ENCODE measurements around the gene FDCSP.
"Not testable (repeated sequence)": the region's sequence is repeated elsewhere in the genome, so short reads cannot be mapped to it uniquely, and the experiment has no call there.

Gene FDCSP

DNA sequence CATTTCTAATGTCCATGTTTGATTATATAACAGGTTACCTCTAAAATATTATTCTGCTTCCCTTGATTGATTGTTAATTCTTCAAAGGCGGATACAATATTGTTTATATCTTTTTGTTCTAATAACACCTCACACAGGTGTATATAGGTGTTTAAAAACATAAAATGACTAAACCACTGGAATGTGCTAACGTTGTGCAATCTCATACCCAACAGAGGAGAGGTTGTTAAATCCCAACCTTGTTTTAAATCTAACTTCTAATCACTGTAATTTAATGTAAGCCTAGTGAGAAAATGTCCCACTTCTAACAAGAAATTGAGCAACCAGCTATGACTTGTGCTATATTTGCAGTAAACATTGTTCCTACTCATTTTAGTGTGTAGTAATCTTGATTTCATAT is 29.1 kb upstream of the FDCSP start:
- TF ChIP-seq, protein P1, sequence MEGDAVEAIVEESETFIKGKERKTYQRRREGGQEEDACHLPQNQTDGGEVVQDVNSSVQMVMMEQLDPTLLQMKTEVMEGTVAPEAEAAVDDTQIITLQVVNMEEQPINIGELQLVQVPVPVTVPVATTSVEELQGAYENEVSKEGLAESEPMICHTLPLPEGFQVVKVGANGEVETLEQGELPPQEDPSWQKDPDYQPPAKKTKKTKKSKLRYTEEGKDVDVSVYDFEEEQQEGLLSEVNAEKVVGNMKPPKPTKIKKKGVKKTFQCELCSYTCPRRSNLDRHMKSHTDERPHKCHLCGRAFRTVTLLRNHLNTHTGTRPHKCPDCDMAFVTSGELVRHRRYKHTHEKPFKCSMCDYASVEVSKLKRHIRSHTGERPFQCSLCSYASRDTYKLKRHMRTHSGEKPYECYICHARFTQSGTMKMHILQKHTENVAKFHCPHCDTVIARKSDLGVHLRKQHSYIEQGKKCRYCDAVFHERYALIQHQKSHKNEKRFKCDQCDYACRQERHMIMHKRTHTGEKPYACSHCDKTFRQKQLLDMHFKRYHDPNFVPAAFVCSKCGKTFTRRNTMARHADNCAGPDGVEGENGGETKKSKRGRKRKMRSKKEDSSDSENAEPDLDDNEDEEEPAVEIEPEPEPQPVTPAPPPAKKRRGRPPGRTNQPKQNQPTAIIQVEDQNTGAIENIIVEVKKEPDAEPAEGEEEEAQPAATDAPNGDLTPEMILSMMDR (IDR thresholded peaks at IDR 0.05; ENCODE audit: borderline replicate concordance, insufficient read depth, low read depth, low read length), result no peak
- H3K4me3 ChIP-seq (ENCODE audit: low read depth, low read length), result no peak overlapping the region

DNA sequence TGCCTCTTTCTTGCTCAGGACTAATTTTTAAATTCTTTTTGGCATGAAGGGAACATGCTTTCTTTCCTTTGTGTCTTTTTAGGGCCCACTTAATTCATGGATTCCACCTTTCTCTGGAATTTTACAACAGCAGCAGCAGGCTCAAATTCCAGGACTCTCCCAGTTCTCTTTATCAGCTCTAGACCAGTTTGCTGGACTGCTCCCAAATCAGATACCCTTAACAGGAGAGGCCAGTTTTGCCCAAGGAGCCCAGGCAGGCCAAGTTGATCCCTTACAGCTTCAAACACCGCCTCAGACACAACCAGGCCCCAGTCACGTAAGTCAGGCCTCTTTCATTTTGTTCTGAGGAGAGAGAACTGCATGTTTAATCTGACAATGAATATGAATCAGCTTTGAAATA is 28.1 kb upstream of the FDCSP start:
- H3K4me3 ChIP-seq (ENCODE audit: low read depth, low read length), result no peak overlapping the region
- TF ChIP-seq, protein P1 (IDR thresholded peaks at IDR 0.05; ENCODE audit: borderline replicate concordance, insufficient read depth, low read depth, low read length), result no peak

DNA sequence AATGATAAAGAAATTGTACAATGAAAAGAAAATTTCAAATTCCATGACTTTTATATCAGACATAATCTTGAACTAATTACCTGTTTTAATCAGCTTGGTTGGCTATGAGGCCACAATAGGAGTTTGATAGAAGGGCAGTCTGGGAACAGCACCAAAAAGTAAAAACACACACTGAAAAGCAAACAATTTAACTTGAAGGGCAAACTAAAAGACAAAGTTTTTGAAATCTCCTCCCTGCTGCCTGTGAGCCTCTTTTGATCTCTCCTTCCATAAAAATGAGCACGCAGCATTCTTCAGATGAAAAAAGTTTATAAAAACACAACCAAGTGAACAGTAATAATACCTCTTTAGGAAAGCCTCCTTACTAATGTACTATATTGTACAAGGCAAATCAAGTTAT is 22.3 kb upstream of the FDCSP start:
- TF ChIP-seq, protein P1 (IDR thresholded peaks at IDR 0.05; ENCODE audit: borderline replicate concordance, insufficient read depth, low read depth, low read length), result no peak
- H3K4me3 ChIP-seq (ENCODE audit: low read depth, low read length), result no peak overlapping the region

DNA sequence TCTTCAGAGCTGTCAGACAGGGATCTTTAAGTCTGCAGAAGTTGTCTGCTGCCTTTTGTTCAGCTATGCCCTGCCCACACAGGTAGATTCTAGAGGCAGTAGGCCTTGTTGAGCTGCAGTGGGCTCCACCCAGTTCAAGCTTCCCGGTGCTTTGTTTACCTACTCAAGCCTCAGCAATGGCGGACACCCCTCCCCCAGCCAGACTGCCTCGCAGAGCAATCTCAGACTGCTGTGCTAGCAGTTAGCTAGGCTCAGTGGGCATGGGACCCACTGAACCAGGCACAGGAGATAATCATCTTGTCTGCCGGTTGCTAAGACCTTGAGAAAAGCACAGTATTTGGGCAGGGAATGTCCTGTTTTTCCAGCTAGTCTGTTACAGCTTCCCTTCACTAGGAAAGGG is 13.2 kb upstream of the FDCSP start:
- not testable (repeated sequence) for H3K4me3 ChIP-seq (ENCODE audit: low read depth, low read length)

DNA sequence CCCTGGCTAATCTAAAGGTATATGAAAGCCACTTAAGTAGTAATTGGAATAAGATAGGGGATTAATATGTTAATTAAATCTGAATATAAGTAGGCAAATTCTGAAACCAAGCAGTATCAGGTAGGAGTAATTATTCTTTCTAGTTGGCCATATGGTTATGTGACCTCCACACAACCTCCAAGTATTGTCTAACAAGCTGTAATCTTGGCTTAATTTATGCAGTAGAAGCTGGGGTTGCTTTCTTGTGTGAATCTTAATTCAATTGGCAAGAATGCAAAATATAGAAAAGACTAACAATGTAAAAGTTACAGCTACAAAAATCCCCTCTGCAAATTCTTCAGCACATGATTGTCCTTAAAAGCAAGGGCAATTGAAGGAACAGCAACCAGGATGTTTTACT is 9.8 kb upstream of the FDCSP start:
- H3K4me3 ChIP-seq (ENCODE audit: low read depth, low read length), result not testable (repeated sequence)

DNA sequence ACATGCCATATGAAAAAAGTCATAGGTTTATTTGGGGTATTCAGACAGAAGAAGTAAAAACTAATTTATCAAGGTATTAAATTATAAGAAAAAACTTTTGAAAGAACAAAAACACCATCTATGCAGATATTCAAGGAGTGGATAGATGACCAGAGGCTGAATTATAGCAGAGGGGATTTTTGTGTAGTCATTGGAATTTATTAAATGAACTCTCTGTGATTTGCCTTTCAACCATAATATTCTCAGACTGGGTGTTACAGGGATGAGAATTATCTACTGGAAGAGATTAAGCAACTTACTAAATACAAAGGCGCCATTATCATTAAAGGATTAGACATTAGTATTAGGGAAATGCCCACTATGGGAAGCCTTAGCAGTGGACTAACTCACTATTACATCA is 9.4 kb upstream of the FDCSP start:
- not testable (repeated sequence) for H3K4me3 ChIP-seq (ENCODE audit: low read depth, low read length)

DNA sequence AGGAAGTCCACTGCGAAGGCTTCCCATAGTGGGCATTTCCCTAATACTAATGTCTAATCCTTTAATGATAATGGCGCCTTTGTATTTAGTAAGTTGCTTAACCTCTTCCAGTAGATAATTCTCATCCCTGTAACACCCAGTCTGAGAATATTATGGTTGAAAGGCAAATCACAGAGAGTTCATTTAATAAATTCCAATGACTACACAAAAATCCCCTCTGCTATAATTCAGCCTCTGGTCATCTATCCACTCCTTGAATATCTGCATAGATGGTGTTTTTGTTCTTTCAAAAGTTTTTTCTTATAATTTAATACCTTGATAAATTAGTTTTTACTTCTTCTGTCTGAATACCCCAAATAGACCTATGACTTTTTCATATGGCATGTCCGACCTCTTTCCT is 4.5 kb upstream of the FDCSP start:
- H3K4me3 ChIP-seq (ENCODE audit: low read depth, low read length), result not testable (repeated sequence)

DNA sequence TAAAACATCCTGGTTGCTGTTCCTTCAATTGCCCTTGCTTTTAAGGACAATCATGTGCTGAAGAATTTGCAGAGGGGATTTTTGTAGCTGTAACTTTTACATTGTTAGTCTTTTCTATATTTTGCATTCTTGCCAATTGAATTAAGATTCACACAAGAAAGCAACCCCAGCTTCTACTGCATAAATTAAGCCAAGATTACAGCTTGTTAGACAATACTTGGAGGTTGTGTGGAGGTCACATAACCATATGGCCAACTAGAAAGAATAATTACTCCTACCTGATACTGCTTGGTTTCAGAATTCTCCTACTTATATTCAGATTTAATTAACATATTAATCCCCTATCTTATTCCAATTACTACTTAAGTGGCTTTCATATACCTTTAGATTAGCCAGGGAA is 4.1 kb upstream of the FDCSP start:
- H3K4me3 ChIP-seq (ENCODE audit: low read depth, low read length), result not testable (repeated sequence)

DNA sequence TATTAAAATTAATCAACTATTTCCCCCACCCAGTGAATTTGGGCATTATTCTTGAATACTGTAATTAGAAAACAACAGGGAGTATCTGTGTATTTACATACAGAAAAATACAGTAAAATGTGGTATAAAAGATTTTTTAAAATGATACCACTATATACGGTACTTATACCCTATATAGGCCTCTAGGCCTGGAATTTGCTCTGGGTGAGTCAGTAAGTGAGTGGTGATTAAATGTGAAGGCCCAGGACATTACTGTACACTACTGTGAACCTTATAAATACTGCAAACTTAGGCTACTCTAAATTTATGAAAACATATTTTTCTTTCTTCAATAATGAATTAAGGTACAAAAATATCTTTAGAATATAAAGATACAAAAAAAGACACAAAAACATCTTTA is 10.2 kb downstream of the FDCSP start:
- H3K4me3 ChIP-seq (ENCODE audit: low read depth, low read length), result no peak overlapping the region
- TF ChIP-seq, protein P1 (IDR thresholded peaks at IDR 0.05; ENCODE audit: borderline replicate concordance, insufficient read depth, low read depth, low read length), result no peak

DNA sequence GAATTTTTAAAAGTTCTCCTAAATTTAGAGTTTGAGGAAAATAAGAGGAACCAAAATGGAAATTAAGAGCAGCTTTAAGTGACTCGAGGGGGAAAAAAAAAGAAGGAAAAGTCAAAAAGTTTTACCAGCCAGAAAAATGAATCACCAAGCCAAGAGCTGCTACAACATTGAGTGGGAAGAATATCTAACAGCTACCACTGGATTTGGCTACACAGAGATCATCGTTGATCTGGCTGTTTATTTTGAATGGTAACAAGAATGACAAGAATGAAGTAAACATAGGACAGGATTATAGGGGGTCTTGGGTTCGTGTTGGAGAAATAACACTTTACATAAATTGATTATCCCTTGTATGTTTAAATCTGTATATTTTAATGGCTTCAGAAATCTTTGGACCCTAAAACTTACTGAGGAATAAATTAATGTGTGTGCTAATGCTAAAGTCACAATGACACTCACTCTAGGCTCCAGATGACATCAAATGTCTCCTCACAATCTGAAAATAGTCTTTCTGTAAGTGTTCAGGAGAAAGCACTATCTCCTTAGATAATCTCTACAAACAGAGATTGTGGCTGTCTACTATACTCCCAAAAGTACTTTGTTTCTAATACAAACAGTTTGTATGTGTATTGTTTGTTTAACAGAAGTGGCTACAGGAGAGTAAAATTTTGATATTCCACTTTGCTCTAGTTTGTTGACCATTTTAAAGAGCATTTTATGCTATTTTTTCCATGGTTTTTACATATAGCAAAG is 13.4 kb downstream of the FDCSP start:
- TF ChIP-seq, protein P1 (IDR thresholded peaks at IDR 0.05; ENCODE audit: borderline replicate concordance, insufficient read depth, low read depth, low read length), result no peak
- H3K4me3 ChIP-seq (ENCODE audit: low read depth, low read length), result no peak overlapping the region
